Muscle layer of duodenum (tissue), 2 donors: ENCODE data around the gene ARHGEF18.
"Not testable (repeated sequence)": the region's sequence is repeated elsewhere in the genome, so short reads cannot be mapped to it uniquely, and the experiment has no call there.

Source experiments
- H3K27ac ChIP-seq: one replicate; pipeline ENCODE4 v1.7.0; 2013; ENCODE audit warnings: mild to moderate bottlenecking, low read length
- H3K27me3 ChIP-seq: one replicate; pipeline ENCODE4 v1.7.0; 2013; ENCODE audit warnings: low read depth, mild to moderate bottlenecking, control low read depth, low read length
- H3K36me3 ChIP-seq, 2 donors: one replicate each; pipeline ENCODE4 v1.7.0; 2013; ENCODE audit warnings: low read length in 2 of 2, control low read depth in 1 of 2, mild to moderate bottlenecking in 1 of 2; ENCODE audit not compliant: insufficient read depth in 2 of 2, control insufficient read depth in 1 of 2
- H3K4me1 ChIP-seq, 2 donors: one replicate each; pipeline ENCODE4 v1.7.0; 2013; ENCODE audit warnings: low read length in 2 of 2, mild to moderate bottlenecking in 2 of 2, control low read depth in 1 of 2, moderate library complexity in 1 of 2; ENCODE audit not compliant: insufficient read depth in 2 of 2, control insufficient read depth in 1 of 2
- H3K4me3 ChIP-seq, 2 donors: one replicate each; pipeline ENCODE4 v1.7.0; 2013; ENCODE audit warnings: low read length in 2 of 2, low read depth in 1 of 2, mild to moderate bottlenecking in 1 of 2
- H3K9me3 ChIP-seq, 2 donors: one replicate each; pipeline ENCODE4 v1.7.0; 2013; ENCODE audit warnings: low read length in 2 of 2, control low read depth in 1 of 2, mild to moderate bottlenecking in 1 of 2; ENCODE audit not compliant: control insufficient read depth in 1 of 2
- donor health status: healthy.

Gene ARHGEF18

DNA sequence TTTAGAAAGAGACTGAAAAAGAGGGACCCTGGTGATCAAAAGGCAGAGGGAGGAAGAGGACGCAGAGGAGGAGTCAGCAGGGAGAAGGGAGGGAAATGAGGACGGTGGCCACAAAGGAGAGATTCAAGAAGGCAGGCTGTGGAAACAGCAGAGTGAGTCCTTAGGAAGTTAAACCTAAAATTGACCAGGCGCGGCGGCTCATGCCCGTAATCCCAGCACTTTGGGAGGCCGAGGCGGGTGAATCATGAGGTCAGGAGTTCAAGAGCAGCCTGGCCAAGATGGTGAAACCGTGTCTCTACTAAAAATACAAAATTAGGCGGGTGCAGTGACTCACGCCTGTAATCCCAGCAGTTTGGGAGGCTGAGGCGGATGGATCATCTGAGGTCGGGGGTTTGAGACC, 20.1 kb downstream of the ARHGEF18 start:
- peak overlapping the region; percentile 91 for H3K27ac ChIP-seq

DNA sequence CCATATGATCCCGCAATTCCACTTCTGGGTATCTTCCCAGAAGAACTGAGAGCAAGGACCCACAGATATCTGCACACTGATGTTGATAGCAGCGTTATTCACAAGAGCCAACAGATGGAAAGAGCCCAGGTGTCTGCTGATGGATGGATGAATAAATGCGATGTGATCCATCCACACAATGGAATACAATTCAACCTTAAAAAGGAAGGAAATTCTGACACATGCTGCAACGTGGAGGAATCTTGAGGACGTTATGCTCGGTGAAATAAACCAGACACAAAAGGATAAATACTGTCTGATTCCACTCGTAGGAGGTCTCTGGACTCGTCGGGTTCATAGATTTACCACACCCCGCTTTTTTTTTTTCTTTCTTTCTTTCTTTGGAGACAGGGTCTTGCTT, 21.8 kb downstream of the ARHGEF18 start:
- no peak overlapping the region for H3K4me3 ChIP-seq
- H3K4me1 ChIP-seq: peaks cover 0 to 48% of the 10 kb centered on the region in 2 donors
- H3K27ac ChIP-seq: no peak overlapping the region
- H3K27me3 ChIP-seq: no peaks in the 10 kb centered on the region
- H3K9me3 ChIP-seq: no peaks in the 10 kb centered on the region
- peaks cover 0 to 2% of the 10 kb centered on the region in 2 donors for H3K36me3 ChIP-seq

More for the DNA sequence above, 20.1 kb downstream of the ARHGEF18 start:
- H3K4me3 ChIP-seq, H3K36me3 ChIP-seq, H3K27me3 ChIP-seq, H3K9me3 ChIP-seq: not testable (repeated sequence)
- H3K4me1 ChIP-seq: peaks cover 0 to 43% of the 10 kb centered on the region in 2 donors

DNA sequence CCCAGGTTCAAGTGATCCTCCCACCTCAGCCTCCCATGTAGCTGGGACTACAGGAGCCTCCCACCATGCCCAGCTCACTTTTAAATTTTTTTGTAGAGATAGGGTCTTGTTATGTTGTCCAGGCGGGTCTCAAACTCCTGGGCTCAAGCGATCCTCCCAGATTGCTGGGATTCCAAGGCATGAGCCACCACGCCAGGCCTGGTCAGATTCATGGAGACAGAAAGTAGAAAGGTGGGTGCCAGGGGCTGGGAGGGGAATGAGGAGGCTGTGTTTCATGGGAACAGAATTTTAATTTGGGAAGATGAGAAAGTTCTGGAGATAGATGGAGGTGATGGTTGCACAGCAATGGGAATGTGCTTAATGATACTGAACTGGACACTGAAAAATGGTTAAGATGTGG, 22.3 kb downstream of the ARHGEF18 start:
- Histone ChIP-seq H3K4me1 (peaks cover 0 to 48% of the 10 kb centered on the region in 2 donors), H3K9me3 (no peaks in the 10 kb centered on the region)

DNA sequence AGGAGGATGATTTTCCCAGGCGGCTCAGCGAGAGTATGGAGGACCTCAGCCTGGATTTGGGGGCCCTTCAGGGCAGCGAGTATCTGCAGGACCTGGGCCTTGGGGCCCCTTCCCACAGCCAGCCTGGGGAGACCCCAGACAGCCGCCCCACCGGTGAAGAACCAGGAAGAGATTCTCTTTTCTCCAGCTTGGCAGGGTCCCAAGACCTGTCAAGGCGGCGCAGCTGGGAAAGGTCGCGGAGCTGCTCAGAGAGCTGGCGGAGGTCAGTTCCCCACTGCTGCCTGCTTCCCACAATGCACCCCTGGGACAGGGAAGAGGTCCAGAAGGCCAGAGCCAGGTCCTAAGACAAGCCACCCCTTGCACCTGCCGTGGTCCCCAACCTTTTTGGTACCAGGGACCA, 24.1 kb downstream of the ARHGEF18 start:
- peaks cover 0 to 12% of the 10 kb centered on the region in 2 donors for H3K36me3 ChIP-seq
- H3K4me1 ChIP-seq: peaks cover 0 to 41% of the 10 kb centered on the region in 2 donors
- no peaks in the 10 kb centered on the region for H3K27me3 ChIP-seq
- no peaks in the 10 kb centered on the region for H3K9me3 ChIP-seq
- no peak overlapping the region for H3K27ac ChIP-seq
- no peak overlapping the region for H3K4me3 ChIP-seq

More for the DNA sequence above, 22.3 kb downstream of the ARHGEF18 start:
- Histone ChIP-seq H3K27me3 (no peaks in the 10 kb centered on the region), H3K36me3 (peaks cover 0 to 1% of the 10 kb centered on the region in 2 donors), H3K4me3 (no peak overlapping the region), H3K27ac (no peak overlapping the region)

DNA sequence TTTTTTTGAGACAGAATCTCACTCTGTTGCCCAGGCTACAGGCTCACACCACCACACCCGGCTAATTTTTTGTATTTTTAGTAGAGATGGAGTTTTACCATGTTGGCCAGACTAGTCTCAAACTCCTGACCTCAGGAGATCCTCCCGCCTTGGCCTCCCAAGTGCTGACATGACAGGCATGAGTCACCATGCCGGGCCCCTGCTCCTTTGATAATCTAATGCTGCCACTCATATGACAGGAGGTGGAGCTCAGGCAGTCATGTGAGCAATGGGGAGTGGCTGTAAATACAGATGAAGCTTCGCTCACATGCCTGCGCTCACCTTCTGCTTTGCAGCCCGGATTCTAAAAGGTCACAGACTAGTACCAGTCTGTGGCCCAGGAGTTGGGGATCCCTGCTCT, 25.1 kb downstream of the ARHGEF18 start:
- no peaks in the 10 kb centered on the region for H3K9me3 ChIP-seq
- H3K4me1 ChIP-seq: peaks cover 0 to 36% of the 10 kb centered on the region in 2 donors
- H3K27me3 ChIP-seq: no peaks in the 10 kb centered on the region
- peaks cover 0 to 18% of the 10 kb centered on the region in 2 donors for H3K36me3 ChIP-seq
- H3K27ac ChIP-seq: no peak overlapping the region
- H3K4me3 ChIP-seq: no peak overlapping the region

DNA sequence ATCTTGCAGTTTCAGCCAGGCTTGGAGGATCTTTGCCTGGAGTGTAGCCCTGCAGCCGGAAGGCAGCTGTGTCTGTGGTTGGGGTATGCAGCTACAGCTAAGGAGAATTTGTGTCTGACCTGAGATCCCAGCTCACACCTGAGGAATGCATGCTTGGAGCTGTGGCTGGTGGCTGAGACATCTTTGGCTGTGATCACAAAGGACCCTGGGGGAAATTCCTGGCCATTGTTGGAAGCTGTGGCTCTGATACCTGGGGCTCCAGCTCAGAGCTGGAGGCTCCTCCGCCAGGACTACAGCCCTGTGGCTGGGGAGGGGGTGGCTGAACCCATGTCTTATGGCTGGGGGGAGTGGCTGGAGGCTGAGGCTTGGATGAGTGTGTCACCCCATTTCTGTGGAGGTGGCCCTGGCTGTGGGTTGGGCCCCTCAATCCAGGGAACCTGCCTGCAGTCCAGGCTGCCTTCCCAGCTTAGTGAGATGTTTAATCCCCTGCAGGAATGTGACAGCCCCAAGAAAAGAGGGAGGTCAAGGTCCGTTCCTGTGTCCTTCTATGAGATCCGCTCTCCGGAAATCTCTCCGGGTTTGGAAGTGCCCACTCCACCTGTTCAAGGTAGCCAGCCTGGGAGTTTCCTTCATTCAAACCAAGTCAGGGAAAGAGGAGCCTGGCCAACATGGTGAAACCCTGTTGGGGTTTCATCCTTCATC, 27.6 kb downstream of the ARHGEF18 start:
- Histone ChIP-seq H3K4me1 (peaks cover 0 to 28% of the 10 kb centered on the region in 2 donors), H3K36me3 (peaks cover 0 to 18% of the 10 kb centered on the region in 2 donors), H3K27me3 (no peaks in the 10 kb centered on the region), H3K27ac (no peak overlapping the region), H3K9me3 (no peaks in the 10 kb centered on the region), H3K4me3 (no peak overlapping the region)

DNA sequence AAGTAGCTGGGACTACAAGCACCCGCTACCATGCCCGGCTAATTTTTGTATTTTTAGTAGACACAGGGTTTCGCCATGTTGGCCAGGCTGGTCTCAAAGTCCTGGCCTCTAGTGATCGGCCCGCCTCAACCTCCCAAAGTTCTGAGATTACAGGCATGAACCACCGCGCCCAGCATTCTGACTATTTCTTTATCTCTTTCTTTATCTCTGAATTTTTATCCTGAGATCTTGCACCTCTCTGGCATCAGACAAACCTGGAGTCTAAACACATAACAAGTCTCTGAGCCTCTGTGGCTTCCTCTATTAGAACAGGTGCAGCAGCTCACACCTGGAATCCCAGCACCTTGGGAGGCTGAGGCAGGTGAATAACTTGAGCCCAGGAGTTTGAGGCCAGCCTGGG, 28.5 kb downstream of the ARHGEF18 start:
- H3K4me1 ChIP-seq: peaks cover 0 to 19% of the 10 kb centered on the region in 2 donors
- H3K27ac ChIP-seq: no peak overlapping the region
- H3K9me3 ChIP-seq: no peaks in the 10 kb centered on the region
- peaks cover 0 to 18% of the 10 kb centered on the region in 2 donors for H3K36me3 ChIP-seq
- no peak overlapping the region for H3K4me3 ChIP-seq
- no peaks in the 10 kb centered on the region for H3K27me3 ChIP-seq

DNA sequence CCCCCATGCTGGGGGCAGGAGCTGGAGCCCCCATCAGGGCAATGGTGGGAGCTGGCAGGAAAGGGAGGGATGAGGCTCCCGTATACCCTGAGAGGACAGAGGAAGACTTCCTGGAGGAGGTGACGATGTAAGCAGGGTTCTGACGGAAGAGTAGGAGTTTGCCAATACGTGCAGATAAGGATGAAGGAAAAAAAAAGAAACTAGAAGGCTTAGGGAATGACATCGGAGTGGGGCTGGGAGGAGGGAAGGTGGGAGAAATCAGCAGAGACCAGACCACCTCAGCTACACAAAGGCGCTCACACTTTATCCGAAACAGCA, 32.3 kb downstream of the ARHGEF18 start:
- peaks cover 0 to 17% of the 10 kb centered on the region in 2 donors for H3K4me1 ChIP-seq
- H3K4me3 ChIP-seq: no peak overlapping the region
- H3K9me3 ChIP-seq: no peaks in the 10 kb centered on the region
- no peak overlapping the region for H3K27ac ChIP-seq
- no peaks in the 10 kb centered on the region for H3K27me3 ChIP-seq
- H3K36me3 ChIP-seq: peaks cover 0 to 16% of the 10 kb centered on the region in 2 donors

DNA sequence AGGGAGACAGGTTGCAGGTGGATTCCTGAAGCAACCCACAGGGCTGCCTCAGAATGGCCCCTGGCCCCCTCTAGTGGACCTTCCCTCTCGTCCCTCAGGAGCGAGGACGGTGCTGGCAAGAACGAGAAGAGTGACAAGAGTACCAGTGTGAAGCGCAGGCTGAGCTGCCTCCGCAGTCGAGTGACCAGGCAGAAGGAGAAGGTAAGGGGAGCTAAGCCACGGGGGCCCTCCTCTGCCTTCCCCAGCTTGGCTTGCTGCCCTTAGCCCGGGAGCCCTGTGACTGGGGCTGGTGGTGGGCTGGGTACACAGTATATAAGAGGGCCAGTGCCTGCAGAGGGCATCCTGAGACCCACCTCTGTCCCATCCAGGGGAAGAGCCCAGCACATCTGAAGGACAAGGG, 34.0 kb downstream of the ARHGEF18 start:
- no peaks in the 10 kb centered on the region for H3K27me3 ChIP-seq
- peaks cover 0 to 21% of the 10 kb centered on the region in 2 donors for H3K36me3 ChIP-seq
- peaks cover 0 to 17% of the 10 kb centered on the region in 2 donors for H3K4me1 ChIP-seq
- H3K27ac ChIP-seq: no peak overlapping the region
- no peak overlapping the region for H3K4me3 ChIP-seq
- H3K9me3 ChIP-seq: no peaks in the 10 kb centered on the region

DNA sequence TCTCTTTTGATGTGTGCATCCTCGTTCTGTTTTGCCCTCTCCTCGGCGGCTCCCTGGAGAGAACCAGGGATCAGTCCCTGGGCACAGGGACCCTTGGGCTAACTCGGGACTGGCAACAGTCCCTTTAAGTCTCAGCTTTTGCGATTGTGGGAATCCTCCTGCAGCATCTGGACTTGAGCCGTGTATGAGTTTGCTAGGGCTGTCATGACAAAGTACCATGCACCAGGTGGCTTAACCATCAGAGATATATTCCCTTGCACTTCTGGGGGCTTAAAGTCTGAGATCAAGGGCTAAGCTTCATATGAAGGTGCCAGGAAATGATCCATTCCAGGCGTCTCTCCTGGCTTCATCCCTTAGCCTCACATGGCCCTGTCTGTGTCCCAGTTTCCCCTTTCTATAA, 34.5 kb downstream of the ARHGEF18 start:
- H3K9me3 ChIP-seq: no peaks in the 10 kb centered on the region
- peaks cover 0 to 16% of the 10 kb centered on the region in 2 donors for H3K36me3 ChIP-seq
- no peak overlapping the region for H3K4me3 ChIP-seq
- no peaks in the 10 kb centered on the region for H3K27me3 ChIP-seq
- peaks cover 0 to 17% of the 10 kb centered on the region in 2 donors for H3K4me1 ChIP-seq
- no peak overlapping the region for H3K27ac ChIP-seq

DNA sequence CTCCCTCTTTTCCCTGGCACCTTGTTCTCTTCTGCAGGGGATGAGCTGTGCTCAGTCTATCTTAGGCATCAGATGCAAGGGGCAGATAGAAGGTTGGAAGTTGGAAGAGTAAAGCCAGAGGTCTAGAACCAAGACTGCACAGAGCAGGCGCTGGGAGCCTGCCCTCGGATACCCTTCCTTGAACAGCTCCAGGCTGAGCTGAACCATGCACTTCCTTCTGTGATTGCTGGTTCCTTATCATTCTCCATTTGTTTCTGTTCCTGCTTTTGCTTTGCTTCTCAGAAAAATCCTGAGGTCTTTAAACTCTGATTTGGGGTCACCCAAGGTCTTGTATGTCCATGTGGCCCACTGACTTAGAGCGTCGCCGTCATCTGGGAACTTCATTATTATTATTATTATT, 36.3 kb downstream of the ARHGEF18 start:
- Histone ChIP-seq H3K36me3 (peaks cover 0 to 15% of the 10 kb centered on the region in 2 donors), H3K27ac (no peak overlapping the region), H3K27me3 (no peaks in the 10 kb centered on the region), H3K9me3 (no peaks in the 10 kb centered on the region), H3K4me3 (no peak overlapping the region), H3K4me1 (peaks cover 0 to 17% of the 10 kb centered on the region in 2 donors)

DNA sequence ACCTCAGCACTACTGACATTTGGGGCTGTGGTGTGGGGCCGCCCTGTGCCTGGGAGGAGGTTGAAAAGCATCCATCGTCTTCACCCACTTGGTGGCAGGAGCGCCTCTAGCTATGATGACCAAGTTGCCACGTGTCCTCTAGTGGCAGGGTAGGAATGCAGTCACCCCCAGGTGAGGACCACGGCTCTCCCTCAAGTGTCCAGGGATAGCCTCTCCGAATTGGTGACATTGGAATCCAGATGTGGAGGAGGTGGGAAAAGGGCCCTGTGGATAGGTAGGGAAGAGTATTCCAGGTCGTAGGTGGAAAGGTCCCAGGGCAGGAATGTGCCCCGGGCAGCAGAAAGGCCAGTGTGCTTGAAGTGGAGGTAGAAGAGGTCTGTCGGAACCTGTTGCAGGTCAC, 37.6 kb downstream of the ARHGEF18 start:
- Histone ChIP-seq H3K4me3 (no peak overlapping the region), H3K27me3 (no peaks in the 10 kb centered on the region), H3K27ac (no peak overlapping the region), H3K9me3 (no peaks in the 10 kb centered on the region), H3K4me1 (peaks cover 0 to 17% of the 10 kb centered on the region in 2 donors), H3K36me3 (peaks cover 0 to 15% of the 10 kb centered on the region in 2 donors)
